Fibroblast of mammary gland (primary cell): ENCODE data around the gene TUBB2A.

Experiments used
- DNase-seq: peaks from one replicate; pipeline ENCODE4 v3.0.0-alpha.2; 2010; ENCODE audit warnings: low read depth
- H3K4me3 ChIP-seq: 2 replicates; pipeline ENCODE4 v1.5.1; 2011; ENCODE audit warnings: low read depth, mild to moderate bottlenecking, low read length, moderate library complexity; ENCODE audit not compliant: control insufficient read depth
- TF ChIP-seq, protein P1 (sequence below): conservative IDR thresholded peaks from 2 replicates; pipeline ENCODE4 v1.5.1; 2011; ENCODE audit warnings: low read depth, low read length, inconsistent platforms; ENCODE audit not compliant: control insufficient read depth, insufficient read depth

Gene TUBB2A

DNA sequence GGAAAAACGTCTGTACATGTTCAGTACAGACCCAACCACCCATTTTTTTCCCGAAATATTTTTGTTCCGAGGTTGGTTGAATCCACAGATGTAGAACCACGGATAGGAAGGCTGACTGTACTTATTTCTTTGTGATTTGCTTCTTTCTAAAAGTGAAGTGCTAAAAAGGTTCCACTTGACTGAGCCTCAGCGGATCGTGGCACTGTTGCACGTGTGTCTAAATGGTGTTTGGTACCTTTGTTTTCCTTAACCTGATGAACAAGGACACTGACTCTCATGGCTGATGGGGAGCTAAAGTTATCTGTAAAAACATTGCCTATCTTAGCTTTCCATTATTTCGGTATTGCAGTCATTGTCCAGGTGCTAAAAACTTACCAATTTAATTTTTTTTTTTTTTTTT lies 32.7 kb downstream of the TUBB2A start:
- no peak for DNase-seq
- H3K4me3 ChIP-seq = no peak overlapping the region
- TF ChIP-seq, protein P1, sequence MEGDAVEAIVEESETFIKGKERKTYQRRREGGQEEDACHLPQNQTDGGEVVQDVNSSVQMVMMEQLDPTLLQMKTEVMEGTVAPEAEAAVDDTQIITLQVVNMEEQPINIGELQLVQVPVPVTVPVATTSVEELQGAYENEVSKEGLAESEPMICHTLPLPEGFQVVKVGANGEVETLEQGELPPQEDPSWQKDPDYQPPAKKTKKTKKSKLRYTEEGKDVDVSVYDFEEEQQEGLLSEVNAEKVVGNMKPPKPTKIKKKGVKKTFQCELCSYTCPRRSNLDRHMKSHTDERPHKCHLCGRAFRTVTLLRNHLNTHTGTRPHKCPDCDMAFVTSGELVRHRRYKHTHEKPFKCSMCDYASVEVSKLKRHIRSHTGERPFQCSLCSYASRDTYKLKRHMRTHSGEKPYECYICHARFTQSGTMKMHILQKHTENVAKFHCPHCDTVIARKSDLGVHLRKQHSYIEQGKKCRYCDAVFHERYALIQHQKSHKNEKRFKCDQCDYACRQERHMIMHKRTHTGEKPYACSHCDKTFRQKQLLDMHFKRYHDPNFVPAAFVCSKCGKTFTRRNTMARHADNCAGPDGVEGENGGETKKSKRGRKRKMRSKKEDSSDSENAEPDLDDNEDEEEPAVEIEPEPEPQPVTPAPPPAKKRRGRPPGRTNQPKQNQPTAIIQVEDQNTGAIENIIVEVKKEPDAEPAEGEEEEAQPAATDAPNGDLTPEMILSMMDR = no peak

DNA sequence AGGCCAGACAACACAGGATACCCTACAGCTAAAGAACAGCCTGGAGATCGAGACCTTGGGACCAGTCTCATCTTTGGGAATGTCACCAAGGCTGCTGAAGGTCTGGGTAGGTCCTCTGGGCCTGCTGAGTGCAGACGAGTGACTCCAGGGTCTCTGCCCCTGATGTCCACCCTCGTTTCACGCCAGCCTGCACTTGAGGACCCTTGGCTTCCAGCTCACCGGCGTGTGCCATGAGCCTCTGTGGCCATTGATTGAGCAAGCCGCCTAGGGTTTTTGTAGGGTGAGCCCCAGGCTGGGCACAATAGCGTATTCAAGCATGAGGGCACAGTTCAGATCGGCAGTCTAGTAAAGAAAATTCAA lies 34.5 kb downstream of the TUBB2A start:
- H3K4me3 ChIP-seq = no peak overlapping the region
- TF ChIP-seq, protein P1 = no peak
- no peak for DNase-seq

DNA sequence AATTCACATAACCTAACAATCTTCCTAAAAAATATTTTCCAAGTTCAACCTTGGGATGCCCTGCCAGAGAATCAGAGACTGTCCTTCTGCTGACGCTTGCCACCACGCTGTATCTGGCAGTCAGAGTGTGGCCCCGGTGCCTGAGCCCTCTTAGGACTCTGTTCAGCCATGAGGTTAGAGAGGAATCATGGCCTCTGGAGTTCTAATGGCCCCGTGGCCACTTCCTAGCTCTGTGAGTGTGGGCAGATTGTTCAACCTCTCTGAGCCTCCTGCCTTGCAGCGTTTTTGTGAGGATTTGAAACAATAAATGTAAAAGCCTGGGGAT lies 36.6 kb downstream of the TUBB2A start:
- no peak overlapping the region for H3K4me3 ChIP-seq
- TF ChIP-seq, protein P1 = no peak
- DNase-seq = no peak

DNA sequence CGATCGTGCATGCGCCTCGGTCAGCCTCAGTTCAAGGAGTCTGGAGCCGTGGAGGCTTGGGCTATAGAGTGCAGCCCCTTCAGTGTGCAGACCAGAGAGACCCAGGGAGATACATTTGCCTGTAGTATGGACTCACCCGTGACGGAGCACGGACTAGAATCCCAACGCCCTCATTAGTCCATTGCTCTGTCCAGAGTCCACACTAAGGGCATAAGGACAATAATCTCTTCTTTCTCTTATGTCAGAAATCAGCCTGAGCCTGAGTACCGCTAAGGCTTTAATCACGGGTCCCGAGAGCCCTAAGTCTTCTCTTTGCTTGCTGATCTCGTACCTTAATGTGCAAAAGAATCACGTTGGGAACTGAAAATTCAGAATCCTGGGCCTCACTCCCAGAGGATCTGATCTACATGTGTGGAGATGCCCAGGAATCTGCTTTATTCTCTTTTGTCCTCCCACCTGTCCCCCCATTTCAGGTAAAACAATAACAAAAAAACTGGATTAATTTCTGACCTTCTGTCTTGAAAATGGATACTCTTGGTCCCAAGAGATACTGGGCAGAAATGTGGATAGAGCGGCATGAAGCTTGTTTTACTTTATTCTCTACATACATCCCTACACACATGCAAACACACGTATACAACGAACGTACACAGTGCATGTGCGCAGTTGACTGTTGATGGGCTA lies 38.2 kb downstream of the TUBB2A start:
- TF ChIP-seq, protein P1 = no peak
- H3K4me3 ChIP-seq = peak overlapping the region; percentile 77
- peak; percentile 28 for DNase-seq

DNA sequence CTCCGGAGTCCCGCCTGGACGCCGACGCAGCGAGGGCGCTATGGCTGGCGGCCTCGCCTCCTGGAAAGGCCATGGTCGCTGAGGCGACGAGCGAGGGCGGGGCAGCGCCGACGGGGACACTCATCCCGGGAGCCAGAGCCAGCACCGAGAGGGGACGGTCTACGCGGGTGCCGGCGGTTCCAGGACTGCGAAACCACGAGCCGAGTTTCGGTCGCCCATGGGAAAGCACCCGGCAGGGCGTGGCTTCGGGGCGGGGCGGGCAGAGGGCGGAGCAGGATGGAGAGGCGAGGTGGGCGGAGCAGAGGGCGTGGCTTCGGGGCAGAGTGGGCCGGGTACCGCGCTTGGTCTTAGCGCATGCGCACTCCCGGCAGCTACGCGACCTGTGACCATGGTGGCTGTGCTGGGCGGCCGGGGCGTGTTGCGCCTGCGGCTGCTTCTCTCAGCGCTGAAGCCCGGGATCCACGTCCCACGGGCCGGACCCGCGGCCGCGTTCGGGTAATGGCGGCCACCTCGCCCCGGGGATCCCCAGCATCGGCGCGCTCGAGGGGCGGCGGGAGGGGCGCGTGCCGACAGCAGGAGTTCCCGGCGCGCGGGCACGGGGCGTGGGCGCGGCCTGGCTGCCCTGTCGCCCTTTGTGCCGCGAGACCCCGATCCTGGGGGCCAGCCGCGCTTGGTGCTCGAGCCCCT lies 38.8 kb downstream of the TUBB2A start, which contains the start of gene BPHL:
Gene BPHL, plus strand, starts transcription at position 359 of the 687 bp plus-strand sequence. Its CDS starts 30 bp downstream, at position 389.
- H3K4me3 ChIP-seq = peak within 1 kb of the TSS; percentile 77
- peak; percentile 90 for DNase-seq
- TF ChIP-seq, protein P1 = no peak

DNA sequence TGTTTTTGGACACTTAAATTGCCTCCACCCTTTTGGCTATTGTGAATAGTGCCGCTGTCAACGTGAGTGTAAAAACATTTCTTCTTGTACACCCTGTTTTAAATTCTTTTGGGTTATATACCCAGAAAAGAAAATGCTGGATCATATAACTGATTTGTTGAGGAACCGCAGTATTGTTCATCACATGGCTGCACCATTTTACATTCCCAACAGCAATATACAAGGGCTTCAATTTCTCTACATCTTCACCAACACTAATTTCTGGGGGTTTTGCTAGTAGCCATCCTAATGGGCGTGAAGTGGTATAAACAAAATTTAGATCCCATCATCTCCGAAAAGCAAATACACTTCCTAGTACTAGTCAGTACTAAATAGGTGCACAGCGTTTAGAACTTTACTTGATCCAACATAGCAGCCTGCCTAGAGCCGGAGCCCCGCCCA lies 39.4 kb downstream of the TUBB2A start:
- peak; percentile 70 for DNase-seq
- TF ChIP-seq, protein P1 = no peak
- peak overlapping the region; percentile 77 for H3K4me3 ChIP-seq
